OCI-LY7 (cell line): ENCODE data around the gene SEMA6B. TPM values are rescaled to one million over a fixed set of nuclear protein-coding genes. Genes with fewer than 3 reads are reported as not detected.
A peak's percentile ranks its signal among the peaks of the same experiment; 100 is the strongest.

Experiments
- BruUV-seq: library from RNA; stranded (reverse); fragments of 400-500 nt; replicated peaks from 2 replicates; lab custom pipeline; 2021; lab: Mats Ljungman, UMichigan
- CTCF ChIA-PET: fragments of 300-600 bp; sonication (Branson Sonifier 250); formaldehyde crosslinking; loops from one replicate; lab custom pipeline; 2022; ENCODE audit warnings: antibody characterized with exemption; ENCODE audit not compliant: unreplicated experiment; lab: Charles Lee
- POLR2A ChIA-PET: fragments of 300-600 bp; sonication (Branson Sonifier 250); formaldehyde crosslinking; loops from one replicate; lab custom pipeline; 2022; ENCODE audit warnings: antibody characterized with exemption; lab: Charles Lee
- DNase-seq: peaks from one replicate; pipeline ENCODE4 v3.0.0-alpha.2; 2015; ENCODE audit warnings: low spot score
- H2AFZ ChIP-seq: fragments of 200-600 bp; sonication (generic), shearing (Covaris generic); 2 replicates; pipeline ENCODE4 v1.6.1; 2014; ENCODE audit warnings: mild to moderate bottlenecking, antibody characterized with exemption, low read length, moderate library complexity
- H3K27ac ChIP-seq: fragments of 200-600 bp; sonication (generic); 2 replicates; pipeline ENCODE4 v1.5.1; 2014; ENCODE audit warnings: mixed run types, low read depth, mild to moderate bottlenecking, moderate library complexity, low read length, inconsistent platforms; ENCODE audit not compliant: poor library complexity, severe bottlenecking
- H3K36me3 ChIP-seq: fragments of 200-600 bp; sonication (generic); 2 replicates; pipeline ENCODE4 v1.6.1; 2014; ENCODE audit warnings: mild to moderate bottlenecking, antibody characterized with exemption, low read length, moderate library complexity, mixed read lengths; ENCODE audit not compliant: insufficient read depth
- H3K4me1 ChIP-seq: fragments of 200-600 bp; sonication (generic); 2 replicates; pipeline ENCODE4 v1.5.1; 2014; ENCODE audit warnings: mild to moderate bottlenecking, low read length; ENCODE audit not compliant: insufficient read depth, poor library complexity, severe bottlenecking
- H3K4me2 ChIP-seq: fragments of 200-600 bp; sonication (generic); 2 replicates; pipeline ENCODE4 v1.6.1; 2014; ENCODE audit warnings: mild to moderate bottlenecking, low read length
- H3K4me3 ChIP-seq: fragments of 200-600 bp; sonication (generic); 2 replicates; pipeline ENCODE4 v1.5.1; 2014; ENCODE audit warnings: mild to moderate bottlenecking, low read depth, low read length; ENCODE audit not compliant: poor library complexity, severe bottlenecking
- H3K79me2 ChIP-seq: fragments of 200-600 bp; sonication (generic); 2 replicates; pipeline ENCODE4 v1.6.1; 2016; ENCODE audit warnings: low read depth, mild to moderate bottlenecking, low read length, moderate library complexity, mixed read lengths; ENCODE audit not compliant: insufficient read depth
- H3K9me2 ChIP-seq: fragments of 200-600 bp; sonication (generic); 2 replicates; pipeline ENCODE4 v1.6.1; 2016; ENCODE audit warnings: mild to moderate bottlenecking, low read length, mixed read lengths; ENCODE audit not compliant: insufficient read depth
- H3K9me3 ChIP-seq: fragments of 200-600 bp; sonication (generic); 2 replicates; pipeline ENCODE4 v1.6.1; 2014; ENCODE audit warnings: mild to moderate bottlenecking, mixed run types, low read length, mixed read lengths
- H4K20me1 ChIP-seq: fragments of 200-600 bp; sonication (generic); 2 replicates; pipeline ENCODE4 v1.6.1; 2014; ENCODE audit warnings: mild to moderate bottlenecking, antibody characterized with exemption, low read length, moderate library complexity, mixed read lengths; ENCODE audit not compliant: insufficient read depth
- EZH2phosphoT487 ChIP-seq: fragments of 200-600 bp; sonication (generic); IDR thresholded peaks from 2 replicates; pipeline ENCODE4 v1.6.1; 2018; ENCODE audit warnings: low read depth, borderline replicate concordance, mild to moderate bottlenecking, mixed run types, antibody characterized with exemption, low read length, moderate library complexity, mixed read lengths
- intact Hi-C: fragments of 100-400 bp; cut with micrococcal nuclease; formaldehyde crosslinking; loops from one replicate; pipeline ENCODE4 v1.10.0; 2022; ENCODE audit not compliant: unreplicated experiment
- total RNA-seq, 2 experiments: library from RNA; depleted of rRNA in 1 of 2; stranded (reverse); fragments of >200 nt in 1 of 2; shearing (Covaris generic) in 1 of 2; gene quantifications; 2 replicates each; pipeline ENCODE4 v1.2.3, GENCODE V29; 2014 to 2022
- TF ChIP-seq, protein P1 (sequence below): fragments of 200-600 bp; sonication (generic); conservative IDR thresholded peaks from 2 replicates; pipeline ENCODE4 v1.5.1; 2014; ENCODE audit warnings: mild to moderate bottlenecking, antibody characterized with exemption, low read length, moderate library complexity, mixed read lengths

SEMA6B gene
- total RNA-seq, 2 experiments from 2014 or later, result not detected

DNA sequence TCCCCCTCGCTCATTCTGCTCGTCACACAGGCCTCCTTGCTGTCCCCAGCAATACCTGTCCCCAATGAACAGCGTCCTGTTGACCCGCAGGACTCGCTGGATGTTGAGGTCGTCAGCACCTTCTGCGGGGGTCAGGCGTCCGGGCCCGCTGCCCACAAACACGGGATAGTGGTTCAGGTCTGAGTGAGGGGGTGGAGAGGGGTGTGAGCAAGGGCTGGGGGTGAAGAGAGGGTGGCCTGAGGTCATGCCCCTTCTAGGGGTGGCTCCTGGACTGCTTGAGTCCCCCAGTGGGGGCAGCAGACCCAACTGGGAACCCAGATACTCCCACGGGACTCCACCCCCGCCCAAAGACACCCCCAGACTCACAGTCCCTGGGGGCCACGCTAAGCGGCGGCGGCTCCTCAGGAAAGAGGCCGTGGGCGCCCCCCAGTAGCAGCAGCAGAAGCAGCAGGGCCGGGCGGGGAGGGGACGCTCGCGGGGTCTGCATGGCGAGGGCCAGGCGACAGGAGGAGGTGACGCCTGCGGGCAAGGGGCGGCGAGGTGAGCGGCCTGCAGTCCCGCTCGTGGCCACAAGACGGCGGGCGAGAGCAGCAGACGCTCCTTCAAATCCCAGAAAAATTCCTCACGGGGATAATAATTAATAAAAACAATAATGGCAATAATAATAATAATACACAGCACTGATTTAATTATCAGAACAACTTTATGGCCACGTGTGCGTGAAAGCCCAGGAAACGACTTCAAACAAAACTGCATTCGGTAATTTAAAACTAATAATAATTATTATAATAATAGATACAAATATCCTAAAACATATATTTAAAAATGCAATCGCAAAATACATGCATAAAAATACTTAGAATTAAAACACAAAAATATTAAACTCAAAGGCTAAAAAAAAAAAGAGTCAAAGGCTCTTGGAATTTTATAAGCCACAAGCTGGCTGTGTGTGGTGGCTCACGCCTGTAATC lies 1.2 kb downstream of the SEMA6B start:
- TF ChIP-seq, protein P1, sequence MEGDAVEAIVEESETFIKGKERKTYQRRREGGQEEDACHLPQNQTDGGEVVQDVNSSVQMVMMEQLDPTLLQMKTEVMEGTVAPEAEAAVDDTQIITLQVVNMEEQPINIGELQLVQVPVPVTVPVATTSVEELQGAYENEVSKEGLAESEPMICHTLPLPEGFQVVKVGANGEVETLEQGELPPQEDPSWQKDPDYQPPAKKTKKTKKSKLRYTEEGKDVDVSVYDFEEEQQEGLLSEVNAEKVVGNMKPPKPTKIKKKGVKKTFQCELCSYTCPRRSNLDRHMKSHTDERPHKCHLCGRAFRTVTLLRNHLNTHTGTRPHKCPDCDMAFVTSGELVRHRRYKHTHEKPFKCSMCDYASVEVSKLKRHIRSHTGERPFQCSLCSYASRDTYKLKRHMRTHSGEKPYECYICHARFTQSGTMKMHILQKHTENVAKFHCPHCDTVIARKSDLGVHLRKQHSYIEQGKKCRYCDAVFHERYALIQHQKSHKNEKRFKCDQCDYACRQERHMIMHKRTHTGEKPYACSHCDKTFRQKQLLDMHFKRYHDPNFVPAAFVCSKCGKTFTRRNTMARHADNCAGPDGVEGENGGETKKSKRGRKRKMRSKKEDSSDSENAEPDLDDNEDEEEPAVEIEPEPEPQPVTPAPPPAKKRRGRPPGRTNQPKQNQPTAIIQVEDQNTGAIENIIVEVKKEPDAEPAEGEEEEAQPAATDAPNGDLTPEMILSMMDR, result peak; percentile 90
- no peak for TF ChIP-seq EZH2phosphoT487
- H3K4me1 ChIP-seq, result no peaks in the 10 kb centered on the region
- no peaks in the 10 kb centered on the region for H3K79me2 ChIP-seq
- H3K36me3 ChIP-seq, result no peaks in the 10 kb centered on the region
- no peak overlapping the region for H3K4me3 ChIP-seq
- BruUV-seq, result no TSS peak
- no peaks in the 10 kb centered on the region for H3K9me3 ChIP-seq
- intact Hi-C loops, result no loop called here
- H2AFZ ChIP-seq, result no peak overlapping the region
- POLR2A ChIA-PET, result no interaction called here
- no peak overlapping the region for H3K27ac ChIP-seq
- DNase-seq, result peak; percentile 30
- no peaks in the 10 kb centered on the region for H4K20me1 ChIP-seq
- H3K9me2 ChIP-seq, result no peaks in the 10 kb centered on the region
- no peak overlapping the region for H3K4me2 ChIP-seq
- CTCF ChIA-PET, result no interaction called here

DNA sequence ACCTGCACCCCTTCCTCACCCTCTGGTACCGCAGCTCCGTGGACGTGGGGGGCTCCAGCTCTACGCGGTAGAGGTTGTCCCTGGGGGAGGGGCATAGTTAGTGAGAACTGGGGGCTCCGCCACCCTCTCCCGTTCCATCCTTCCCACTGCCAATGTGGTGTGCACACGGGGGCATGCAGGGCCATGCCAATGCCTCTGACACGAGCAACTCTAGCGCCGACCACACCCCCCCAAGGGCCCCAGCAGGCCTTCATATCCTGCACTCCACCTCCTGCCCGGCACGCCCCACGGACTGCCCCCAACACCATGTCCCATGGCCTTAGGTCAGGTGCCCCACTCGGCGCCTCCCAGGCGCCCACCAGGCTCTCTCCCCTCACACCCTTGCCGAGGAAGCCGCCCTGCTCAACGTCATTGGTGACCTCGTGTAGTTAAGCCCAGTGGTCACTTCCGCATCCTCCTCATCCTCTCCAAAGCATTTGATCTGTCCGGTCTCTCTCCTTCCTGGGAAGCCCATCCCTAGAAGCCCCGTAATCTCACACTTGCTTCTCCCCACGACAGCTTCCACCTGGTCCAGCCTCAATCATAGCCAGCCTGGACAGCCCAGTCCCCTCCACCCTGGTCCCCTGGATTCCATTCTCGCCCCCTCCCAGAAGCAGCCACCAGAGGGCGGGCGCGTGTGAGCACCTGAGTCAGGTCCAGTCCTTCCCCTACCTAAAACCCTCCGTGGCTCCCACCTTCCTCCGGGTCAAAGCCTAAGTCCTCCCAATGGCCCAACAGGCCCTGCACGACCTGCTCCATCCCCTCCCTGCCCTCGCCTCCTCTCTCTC lies 2.1 kb downstream of the SEMA6B start:
- no TSS peak for BruUV-seq
- H3K4me1 ChIP-seq, result no peaks in the 10 kb centered on the region
- no peak overlapping the region for H2AFZ ChIP-seq
- no peaks in the 10 kb centered on the region for H3K79me2 ChIP-seq
- H3K4me2 ChIP-seq, result no peak overlapping the region
- CTCF ChIA-PET, result no interaction called here
- TF ChIP-seq, protein P1, result peak; percentile 44; the same call in 1 of the 2 replicates
- TF ChIP-seq EZH2phosphoT487, result no peak
- H4K20me1 ChIP-seq, result no peaks in the 10 kb centered on the region
- H3K36me3 ChIP-seq, result no peaks in the 10 kb centered on the region
- POLR2A ChIA-PET, result no interaction called here
- H3K27ac ChIP-seq, result no peak overlapping the region
- H3K4me3 ChIP-seq, result no peak overlapping the region
- H3K9me3 ChIP-seq, result no peaks in the 10 kb centered on the region
- intact Hi-C loops, result no loop called here
- no peaks in the 10 kb centered on the region for H3K9me2 ChIP-seq
- peak; percentile 16 for DNase-seq
